ENCODE results near the gene NHLRC1.

- no peak for TF ChIP-seq CTCF (IDR thresholded peaks at IDR 0.05)
- no peak for TF ChIP-seq POLR2A (IDR thresholded peaks at IDR 0.05)
Measured at GRCh38 chr6:18099511-18099910, 23.0 kb downstream of the NHLRC1 start.
